Brain microvascular endothelial cell (primary cell): ENCODE data around the gene NSG1.

Experiments used
- DNase-seq: peaks from one replicate; pipeline ENCODE4 v3.0.0-alpha.2; 2020
- H3K27ac ChIP-seq: fragments of 250-450 bp; sonication (Bioruptor Pico); 2 replicates; pipeline ENCODE4 v1.5.1; 2020; ENCODE audit warnings: mild to moderate bottlenecking, moderate library complexity
- H3K27me3 ChIP-seq: fragments of 250-450 bp; sonication (Bioruptor Pico); replicated peaks from 2 replicates; pipeline ENCODE4 v1.5.1; 2020; ENCODE audit warnings: mild to moderate bottlenecking
- H3K36me3 ChIP-seq: fragments of 250-450 bp; sonication (Bioruptor Pico); replicated peaks from 2 replicates; pipeline ENCODE4 v1.5.1; 2020; ENCODE audit warnings: mild to moderate bottlenecking
- H3K4me3 ChIP-seq: 2 replicates; pipeline ENCODE4 v1.5.1; 2011; ENCODE audit warnings: low read depth, mild to moderate bottlenecking, control low read depth, low read length, moderate library complexity
- CTCF ChIP-seq: IDR thresholded peaks from 2 replicates; pipeline ENCODE4 v1.5.1; 2011; ENCODE audit warnings: low read depth, mild to moderate bottlenecking, moderate library complexity, low read length, control low read depth, inconsistent platforms; ENCODE audit errors: missing control alignments
- in situ Hi-C: cut with HindIII; loops from 2 replicates; pipeline ENCODE4 v1.10.0; 2017; ENCODE audit warnings: low sequenced_read_pairs, low pct_ligation_motif_present

The NSG1 gene

GRCh38 chr4:4413373-4413725, 26.4 kb downstream of the NSG1 start:
- Histone ChIP-seq H3K36me3 (no peaks in the 10 kb centered on the region), H3K4me3 (no peak overlapping the region), H3K27me3 (no peaks in the 10 kb centered on the region), H3K27ac (no peak overlapping the region)
- no peak for TF ChIP-seq CTCF
- in situ Hi-C loops = no loop called here
- DNase-seq = no peak

- Histone ChIP-seq H3K27me3 (no peaks in the 10 kb centered on the region), H3K27ac (no peak overlapping the region), H3K36me3 (peaks cover 4% of the 10 kb centered on the region), H3K4me3 (no peak overlapping the region)
- in situ Hi-C loops = no loop called here
- TF ChIP-seq CTCF = no peak
- no peak for DNase-seq
These were observed 26.9 kb downstream of the NSG1 start for GRCh38 chr4:4413806-4414205.

DNA sequence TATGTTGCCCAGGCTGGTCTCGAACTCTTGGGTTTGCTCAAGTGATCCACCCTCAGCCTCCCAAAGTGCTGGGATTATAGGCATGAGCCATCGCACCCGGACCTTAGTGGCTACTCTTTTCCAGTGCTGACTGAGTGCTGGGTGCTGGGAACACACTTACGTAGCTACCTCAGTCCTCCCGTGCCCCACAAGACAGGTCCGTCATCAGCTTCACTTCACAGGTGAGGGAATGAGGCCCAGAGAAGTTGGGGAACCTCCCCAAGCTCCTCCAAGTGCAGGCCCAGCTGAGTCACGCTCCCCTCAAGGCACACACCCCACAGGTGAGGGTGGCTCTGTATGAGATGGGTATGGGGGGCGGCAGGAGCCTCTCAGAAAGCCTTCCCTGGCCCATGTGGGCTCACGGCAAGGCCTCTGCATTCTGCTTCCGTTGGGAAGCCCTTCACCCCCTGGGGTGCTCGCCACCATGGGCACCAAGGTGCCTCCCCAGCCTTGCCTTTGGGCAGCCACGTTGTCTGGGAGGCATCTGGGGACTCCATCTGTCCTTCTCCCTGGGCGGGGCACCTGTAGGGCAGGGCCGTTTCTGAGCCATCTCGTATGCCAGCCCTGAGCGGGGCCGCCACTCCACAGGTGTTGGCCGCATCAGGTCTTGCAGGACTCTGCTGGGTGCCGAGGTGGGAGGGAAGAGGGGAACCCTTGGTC, 28.4 kb downstream of the NSG1 start:
- Histone ChIP-seq H3K36me3 (peaks cover 12% of the 10 kb centered on the region), H3K4me3 (no peak overlapping the region), H3K27ac (no peak overlapping the region), H3K27me3 (no peaks in the 10 kb centered on the region)
- no peak for TF ChIP-seq CTCF
- DNase-seq = no peak
- in situ Hi-C loops = no loop called here

GRCh38 chr4:4415806-4416805, 29.2 kb downstream of the NSG1 start:
- H3K27ac ChIP-seq = no peak overlapping the region
- no peaks in the 10 kb centered on the region for H3K27me3 ChIP-seq
- DNase-seq = no peak
- in situ Hi-C loops = no loop called here
- TF ChIP-seq CTCF = no peak
- H3K36me3 ChIP-seq = peaks cover 17% of the 10 kb centered on the region
- H3K4me3 ChIP-seq = no peak overlapping the region

GRCh38 chr4:4416981-4417380, 30.1 kb downstream of the NSG1 start:
- peaks cover 20% of the 10 kb centered on the region for H3K36me3 ChIP-seq
- in situ Hi-C loops = no loop called here

More at GRCh38 chr4:4416981-4417380, 30.1 kb downstream of the NSG1 start:
- Histone ChIP-seq H3K27ac (no peak overlapping the region), H3K27me3 (no peaks in the 10 kb centered on the region), H3K4me3 (no peak overlapping the region)
- no peak for TF ChIP-seq CTCF
- no peak for DNase-seq
